HG03571 (cell line): ENCODE results near the gene OAS2.

Experiments used
- ATAC-seq: cut with Tn5 transposase; IDR thresholded peaks from one replicate; pipeline ENCODE4 v1.9.1; 2021; ENCODE audit not compliant: unreplicated experiment

The OAS2 gene

DNA sequence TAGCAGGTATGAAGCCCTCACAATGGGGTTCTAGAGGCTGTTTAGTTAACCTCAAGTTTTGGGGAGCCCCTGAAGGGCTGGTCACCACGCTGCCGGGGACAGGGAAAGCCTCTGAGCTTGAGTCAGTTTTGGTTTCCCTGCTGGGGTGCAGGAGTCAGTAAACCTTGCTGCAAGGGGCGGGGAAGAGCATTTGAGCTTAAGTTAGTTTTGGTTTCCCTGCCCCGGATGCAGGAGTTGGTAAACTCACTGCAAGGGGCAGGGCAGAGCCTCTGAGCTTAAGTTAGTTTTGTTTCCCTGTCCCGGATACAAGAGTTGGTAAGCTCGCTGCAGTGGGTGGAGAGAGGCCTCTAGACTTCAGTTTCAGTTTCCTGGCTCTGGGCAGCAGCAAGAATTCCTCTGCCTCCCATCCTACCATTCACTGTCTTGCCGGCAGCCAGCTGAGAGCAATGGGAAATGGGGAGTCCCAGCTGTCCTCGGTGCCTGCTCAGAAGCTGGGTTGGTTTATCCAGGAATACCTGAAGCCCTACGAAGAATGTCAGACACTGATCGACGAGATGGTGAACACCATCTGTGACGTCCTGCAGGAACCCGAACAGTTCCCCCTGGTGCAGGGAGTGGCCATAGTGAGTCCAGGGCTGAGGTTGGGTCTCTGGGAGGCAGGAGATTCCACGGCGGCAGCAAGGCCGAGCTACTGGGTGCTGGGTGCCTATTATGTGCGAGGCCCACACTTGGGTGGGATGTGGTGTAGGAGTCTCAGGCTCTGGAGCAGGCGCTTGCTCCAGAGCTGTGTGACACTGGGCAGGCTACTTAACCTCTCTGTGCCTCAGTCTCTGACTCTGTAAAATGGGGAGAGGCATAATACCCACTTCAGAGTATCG is at the start of gene OAS2:
Gene OAS2 (plus strand): TSS at position 357 of the 878 bp plus-strand sequence. CDS start 90 bp downstream, at position 447.
- peak; percentile 94 for ATAC-seq

DNA sequence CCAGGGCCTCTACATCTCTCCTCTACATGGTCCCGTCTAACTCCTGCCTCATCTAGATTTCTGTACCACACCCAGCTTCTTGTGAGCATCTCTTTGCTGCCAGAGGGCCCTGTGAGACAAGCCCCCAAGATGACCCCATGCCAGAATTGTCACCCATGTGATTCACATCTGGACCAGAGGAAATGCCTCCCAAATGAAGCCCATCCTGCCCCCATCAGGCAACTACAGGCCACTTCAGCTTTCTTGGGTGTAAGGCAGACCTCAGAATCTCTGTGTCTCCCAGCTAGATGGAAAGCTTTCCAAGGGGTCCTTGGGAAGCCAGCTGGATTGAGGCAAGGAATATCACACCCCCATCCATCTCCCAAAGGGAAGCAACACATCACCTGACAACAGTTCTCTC is 49.3 kb upstream of the OAS2 start:
- no peak for ATAC-seq

GRCh38 chr12:112929715-112930114 is 48.6 kb upstream of the OAS2 start:
- ATAC-seq = no peak

DNA sequence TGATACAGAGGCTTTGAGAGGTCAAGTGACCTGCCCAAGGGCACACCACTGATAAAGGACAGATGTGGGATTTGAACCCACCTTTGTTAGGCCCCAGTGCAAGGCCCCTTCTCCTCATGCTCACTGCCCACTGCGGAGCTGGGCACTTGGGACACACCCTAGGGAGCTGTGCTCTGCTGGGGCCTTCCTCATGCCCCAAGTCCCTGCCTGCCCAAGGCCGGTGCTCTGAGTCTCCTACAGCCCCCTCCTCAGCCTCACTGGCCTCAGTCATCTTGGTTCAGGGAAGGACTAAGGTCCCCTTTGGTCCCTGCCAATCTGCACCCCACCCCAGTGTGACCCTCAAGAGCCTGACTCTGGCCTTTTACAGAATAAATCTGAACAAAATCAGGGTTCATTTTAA is 48.0 kb upstream of the OAS2 start:
- ATAC-seq = no peak

- no peak for ATAC-seq
Measured at GRCh38 chr12:112932485-112933128, 45.7 kb upstream of the OAS2 start.

- no peak for ATAC-seq
Measured at GRCh38 chr12:112933129-112933505, 45.2 kb upstream of the OAS2 start.

GRCh38 chr12:112936264-112936663 is 42.1 kb upstream of the OAS2 start:
- ATAC-seq = no peak

DNA sequence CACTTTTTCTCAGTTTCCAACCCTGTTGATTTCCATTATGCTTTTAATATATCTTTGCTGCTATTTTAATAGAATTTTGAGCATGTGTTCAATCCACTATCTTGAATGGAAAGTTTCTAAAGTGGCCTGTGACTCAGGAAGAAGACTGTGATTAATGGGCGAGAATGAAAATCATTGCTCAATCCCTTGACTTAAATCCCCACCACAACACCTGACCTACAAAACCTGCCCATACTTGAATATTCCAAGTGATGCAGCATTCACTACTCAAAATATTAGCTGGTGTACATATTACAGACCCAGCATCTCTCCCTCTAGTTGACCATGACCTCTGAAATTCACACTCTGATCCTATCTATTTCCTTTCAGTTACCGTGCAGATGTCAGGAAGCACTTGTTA is 41.4 kb upstream of the OAS2 start:
- no peak for ATAC-seq

GRCh38 chr12:112937741-112938719 is 40.3 kb upstream of the OAS2 start, which contains the start of gene OAS3:
Gene OAS3 (plus strand): TSS chr12:112938474. CDS start chr12:112938531, 57 bp downstream.
- no peak for ATAC-seq

- no peak for ATAC-seq
Measured at GRCh38 chr12:112938751-112939150, 39.6 kb upstream of the OAS2 start.

DNA sequence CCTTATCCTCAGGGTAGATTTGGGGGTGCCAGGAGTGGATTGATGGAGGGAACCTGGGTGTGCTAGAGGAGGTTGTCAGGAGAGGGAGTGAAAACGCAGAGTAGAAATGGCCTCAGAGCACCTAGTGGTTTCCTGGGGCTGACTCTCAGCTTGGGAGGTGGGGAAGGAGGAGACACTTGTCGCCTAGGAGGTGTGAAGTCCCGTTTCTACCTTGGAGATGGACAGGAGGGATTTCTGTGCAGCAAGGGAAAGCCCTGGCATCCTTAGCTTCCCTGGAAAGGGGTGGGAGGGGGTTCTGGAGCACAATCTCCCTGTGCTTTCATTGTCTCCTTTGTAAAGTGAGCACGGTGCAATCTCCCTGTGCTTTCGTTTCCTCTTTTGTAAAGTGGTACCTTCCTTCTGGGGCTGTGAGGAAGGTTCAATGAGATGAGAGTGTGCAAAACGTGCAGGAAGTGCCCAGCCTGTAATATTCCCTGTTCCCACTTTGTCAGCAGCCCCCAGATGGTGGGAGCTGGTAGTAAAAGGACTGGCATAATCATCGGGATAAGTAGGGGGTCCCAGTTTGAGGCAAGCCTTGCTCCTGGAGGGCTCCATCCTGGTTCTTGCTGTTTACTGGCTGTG is 38.4 kb upstream of the OAS2 start:
- peak; percentile 69 for ATAC-seq

DNA sequence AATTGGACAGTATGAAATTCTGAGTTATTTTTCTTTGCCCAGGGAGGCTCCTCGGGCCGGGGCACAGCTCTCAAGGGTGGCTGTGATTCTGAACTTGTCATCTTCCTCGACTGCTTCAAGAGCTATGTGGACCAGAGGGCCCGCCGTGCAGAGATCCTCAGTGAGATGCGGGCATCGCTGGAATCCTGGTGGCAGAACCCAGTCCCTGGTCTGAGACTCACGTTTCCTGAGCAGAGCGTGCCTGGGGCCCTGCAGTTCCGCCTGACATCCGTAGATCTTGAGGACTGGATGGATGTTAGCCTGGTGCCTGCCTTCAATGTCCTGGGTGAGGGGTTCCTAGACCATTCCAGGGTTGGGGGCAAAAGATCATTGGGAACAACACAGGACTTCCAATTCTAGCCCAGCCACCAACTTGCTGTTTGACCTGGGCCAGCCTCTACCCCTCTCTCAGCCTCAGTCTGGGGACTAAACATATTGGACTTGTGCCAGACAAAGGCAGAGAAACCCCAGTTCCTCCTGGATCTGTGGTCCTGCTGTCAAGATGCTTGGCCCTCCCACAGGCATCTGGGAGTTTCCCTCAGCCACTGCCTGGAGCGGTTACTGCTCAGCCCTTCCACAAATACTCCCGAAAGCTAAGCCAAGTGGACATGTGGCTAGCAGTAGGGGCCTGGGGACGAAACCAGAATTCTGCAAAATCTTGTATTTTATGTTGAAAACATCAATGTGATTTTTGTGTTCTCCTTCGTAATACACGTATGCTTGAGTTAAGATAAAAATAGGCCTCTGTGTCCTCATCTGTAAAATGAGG is 36.6 kb upstream of the OAS2 start:
- no peak for ATAC-seq

DNA sequence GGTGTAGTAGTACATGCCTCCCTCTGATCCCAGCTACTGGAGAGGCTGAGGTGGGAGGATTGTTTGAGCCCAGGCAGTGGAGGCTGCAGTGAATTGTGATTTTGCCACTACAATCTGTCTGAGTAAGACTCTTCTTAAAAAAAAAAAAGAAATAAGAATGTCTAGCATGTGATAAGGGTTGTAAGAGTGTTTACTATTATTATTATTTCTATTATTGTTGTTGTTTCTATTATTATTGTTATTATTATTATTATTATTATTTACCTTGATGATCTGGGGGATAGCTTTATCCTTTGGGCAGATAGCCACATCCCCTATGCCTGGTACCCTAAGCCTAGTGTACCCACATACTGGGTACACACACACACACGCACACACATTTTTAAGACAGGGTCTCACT is 35.7 kb upstream of the OAS2 start:
- ATAC-seq = no peak

GRCh38 chr12:112944024-112944690 is 34.2 kb upstream of the OAS2 start:
- no peak for ATAC-seq

DNA sequence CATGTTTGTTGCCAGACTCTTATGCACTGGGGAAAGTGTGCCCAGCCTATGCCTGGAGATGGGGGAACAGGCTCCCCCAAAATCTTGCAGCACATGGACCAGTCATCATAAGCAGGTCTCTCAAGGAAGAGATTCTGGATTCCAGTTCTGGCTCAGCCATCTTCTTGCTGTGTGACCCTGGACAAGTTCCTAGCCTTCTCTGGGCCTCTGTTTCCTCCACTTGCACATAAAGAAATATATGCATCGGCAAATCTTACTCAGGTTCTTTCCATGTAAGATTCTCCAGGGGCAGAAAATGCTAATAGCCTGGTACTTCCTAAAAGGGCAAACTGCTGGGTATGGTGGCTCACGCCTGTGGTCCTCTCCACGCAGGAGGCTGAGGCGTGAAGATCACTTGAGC is 32.8 kb upstream of the OAS2 start:
- no peak for ATAC-seq

DNA sequence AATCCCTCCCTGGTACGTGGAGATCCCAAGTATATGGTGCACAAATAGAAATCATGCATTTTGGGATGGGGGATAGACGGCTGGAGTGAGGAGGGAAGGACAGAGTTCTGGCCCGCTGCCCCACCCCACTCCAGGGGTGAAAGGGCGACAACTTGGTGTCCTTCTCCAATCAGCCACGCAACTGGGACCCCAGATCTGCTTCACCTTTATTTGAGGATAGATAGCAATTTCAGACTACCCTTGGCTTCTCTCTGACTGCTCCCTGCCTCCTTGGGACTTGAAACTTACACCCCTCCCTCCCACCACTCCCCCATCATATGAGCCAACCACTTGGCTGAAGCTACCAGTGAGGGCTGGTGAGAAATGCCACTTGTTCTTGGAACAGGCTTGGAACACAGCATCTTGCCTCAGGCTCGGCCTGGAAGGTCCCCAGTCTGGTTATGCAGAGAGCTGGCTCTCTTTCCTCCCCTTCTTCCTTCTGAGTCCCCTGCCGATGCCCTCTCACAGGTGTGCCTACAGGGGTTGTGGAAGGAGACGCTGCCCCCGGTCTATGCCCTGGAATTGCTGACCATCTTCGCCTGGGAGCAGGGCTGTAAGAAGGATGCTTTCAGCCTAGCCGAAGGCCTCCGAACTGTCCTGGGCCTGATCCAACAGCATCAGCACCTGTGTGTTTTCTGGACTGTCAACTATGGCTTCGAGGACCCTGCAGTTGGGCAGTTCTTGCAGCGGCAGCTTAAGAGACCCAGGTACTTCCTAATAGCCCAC is 31.9 kb upstream of the OAS2 start:
- no peak for ATAC-seq

GRCh38 chr12:112947314-112947713 is 31.0 kb upstream of the OAS2 start:
- no peak for ATAC-seq

- no peak for ATAC-seq
Measured at GRCh38 chr12:112947761-112948160, 30.6 kb upstream of the OAS2 start.

- ATAC-seq = no peak
Measured at GRCh38 chr12:112948806-112949205, 29.5 kb upstream of the OAS2 start.
